GM20431 (cell line): ENCODE results near the gene KLRB1.
"Not testable (repeated sequence)": the region's sequence is repeated elsewhere in the genome, so short reads cannot be mapped to it uniquely, and the experiment has no call there.

ENCODE experiments used
- in situ Hi-C: fragments of 300-500 bp; cut with MseI, MboI; formaldehyde crosslinking; loops from one replicate; pipeline ENCODE4 v1.15.0; 2020; ENCODE audit warnings: low sequenced_read_pairs; ENCODE audit not compliant: unreplicated experiment

Gene KLRB1

DNA sequence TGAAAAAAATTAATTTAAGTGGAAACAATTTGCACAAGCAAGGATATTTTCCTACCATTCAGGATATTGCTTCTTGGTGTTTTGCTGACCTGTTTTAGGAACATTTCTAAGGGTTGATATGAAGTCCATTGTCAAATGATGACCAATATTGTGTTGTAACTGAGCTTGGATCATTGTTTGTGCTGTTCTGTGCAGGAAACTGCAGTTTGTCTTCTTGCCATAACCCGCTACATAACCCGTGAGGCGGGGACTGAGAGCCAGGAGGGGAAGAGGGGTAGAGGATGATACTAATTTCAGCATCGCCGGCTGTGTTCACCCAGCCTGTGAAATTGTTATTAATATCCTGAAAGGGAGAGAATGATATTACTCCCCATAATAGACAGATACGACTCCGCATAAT lies 41.6 kb downstream of the KLRB1 start:
- in situ Hi-C loops: not testable (repeated sequence)

DNA sequence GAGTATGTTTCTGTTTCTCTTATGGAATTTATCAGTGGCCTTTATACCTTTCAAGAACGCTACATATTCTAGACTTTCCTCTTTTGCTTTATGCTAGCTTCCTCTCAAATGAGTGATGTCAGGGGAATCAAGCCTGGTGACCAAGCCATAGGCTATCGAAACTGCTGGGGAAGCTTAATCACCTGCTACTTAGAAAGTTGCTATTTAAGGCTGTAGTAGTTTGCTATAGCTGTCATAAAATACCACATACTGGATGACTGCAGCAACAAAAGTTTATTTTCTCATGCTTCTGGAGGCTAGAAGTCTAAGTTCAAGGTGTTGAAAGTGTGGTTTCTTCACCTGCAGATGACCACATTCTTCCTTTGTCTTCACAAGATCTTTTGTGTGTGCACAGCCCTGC lies 43.3 kb downstream of the KLRB1 start:
- in situ Hi-C loops: not testable (repeated sequence)

DNA sequence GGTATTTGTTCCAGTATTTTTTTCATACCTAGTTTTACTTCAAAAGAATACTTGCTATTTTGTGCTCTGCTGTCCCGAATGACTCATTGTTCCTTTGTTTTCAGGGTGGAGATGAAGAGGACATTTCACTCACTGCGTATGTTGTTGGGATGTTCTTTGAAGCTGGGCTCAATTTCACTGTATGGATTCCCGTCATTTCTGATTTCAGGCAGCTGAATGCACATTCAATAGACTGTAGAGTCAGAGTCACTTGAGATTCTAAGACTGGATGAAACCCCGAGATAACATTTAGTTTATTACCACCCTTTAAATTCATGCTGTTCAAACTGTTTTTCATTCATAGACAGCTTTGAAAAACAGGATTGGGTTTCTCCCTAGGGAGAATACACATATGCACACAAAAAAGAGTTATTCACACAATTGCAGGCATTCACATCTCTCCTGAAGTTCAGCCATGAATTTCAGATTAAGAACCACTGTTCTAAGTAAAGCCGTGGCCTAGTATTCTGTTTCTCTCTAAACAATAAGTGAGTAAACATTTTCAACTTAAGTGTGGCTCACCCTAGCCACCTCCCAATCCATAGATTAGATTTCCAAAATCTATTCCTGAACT lies 44.8 kb downstream of the KLRB1 start:
- in situ Hi-C loops: not testable (repeated sequence)

DNA sequence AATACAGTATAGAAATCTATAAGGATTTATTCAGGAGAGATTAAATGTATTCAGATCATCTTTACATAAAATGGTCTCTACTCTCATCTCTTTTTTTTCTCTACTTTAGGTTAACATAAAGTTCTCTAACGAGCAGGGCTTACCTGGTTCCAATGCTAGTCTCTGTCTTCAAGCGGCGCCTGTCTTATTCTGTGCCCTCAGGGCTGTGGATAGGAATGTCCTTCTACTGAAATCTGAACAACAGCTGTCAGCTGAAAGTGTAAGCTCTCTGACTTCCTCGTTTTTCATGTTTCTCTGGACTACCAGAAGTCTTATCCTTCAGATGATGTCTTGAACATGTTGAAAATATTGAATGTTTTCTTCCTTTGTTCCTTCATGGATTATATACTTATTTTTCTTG lies 62.2 kb downstream of the KLRB1 start:
- in situ Hi-C loops: not testable (repeated sequence)
